HG03342 (cell line): ENCODE results near the gene TPSG1.
"Not testable (repeated sequence)": the region's sequence is repeated elsewhere in the genome, so short reads cannot be mapped to it uniquely, and the experiment has no call there.

Source experiments
- ATAC-seq: cut with Tn5 transposase; IDR thresholded peaks from one replicate; pipeline ENCODE4 v1.9.1; 2021; ENCODE audit warnings: mild to moderate bottlenecking, moderate library complexity; ENCODE audit not compliant: unreplicated experiment

The TPSG1 gene

GRCh38 chr16:1225051-1225451 lies at the start of gene TPSG1:
TPSG1 (minus strand) TSS chr16:1225268; CDS start chr16:1225252, 16 bp downstream.
- no peak for ATAC-seq

DNA sequence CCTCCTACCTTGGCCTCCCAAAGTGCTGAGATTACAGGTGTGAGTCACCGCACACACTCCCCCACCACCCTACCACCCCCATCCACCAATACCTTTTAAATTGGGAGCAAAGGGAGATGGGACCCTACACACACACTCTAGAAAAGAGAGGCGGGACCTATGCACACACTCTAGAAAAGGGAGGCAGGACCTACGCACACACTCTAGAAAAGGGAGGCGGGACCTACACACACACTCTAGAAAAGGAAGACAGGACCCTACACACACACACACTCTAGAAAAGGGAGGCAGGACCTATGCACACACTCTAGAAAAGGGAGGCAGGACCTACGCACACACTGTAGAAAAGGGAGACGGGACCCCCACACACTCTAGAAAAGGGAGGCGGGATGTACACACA lies 49.7 kb upstream of the TPSG1 start:
- ATAC-seq, result no peak

DNA sequence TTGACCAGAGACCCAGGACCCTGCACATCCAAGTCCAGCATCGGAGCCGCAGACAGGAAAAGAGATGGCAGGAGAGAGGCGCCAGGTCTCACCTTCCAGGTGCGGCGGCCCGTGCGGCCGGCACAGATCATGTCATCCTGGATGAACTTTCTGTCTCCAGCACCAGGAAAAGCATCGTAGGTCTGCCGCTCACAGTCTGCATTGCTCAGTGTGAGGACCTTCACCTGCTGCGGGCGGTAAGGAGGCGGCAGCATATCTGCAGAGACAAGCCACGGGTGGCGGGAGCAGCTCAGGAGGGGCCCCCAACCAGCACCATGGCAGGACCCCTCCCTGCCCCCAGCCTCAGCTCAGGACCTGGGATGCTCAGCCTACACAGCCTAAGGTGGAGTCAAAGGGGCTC lies 48.7 kb upstream of the TPSG1 start:
- ATAC-seq, result no peak

DNA sequence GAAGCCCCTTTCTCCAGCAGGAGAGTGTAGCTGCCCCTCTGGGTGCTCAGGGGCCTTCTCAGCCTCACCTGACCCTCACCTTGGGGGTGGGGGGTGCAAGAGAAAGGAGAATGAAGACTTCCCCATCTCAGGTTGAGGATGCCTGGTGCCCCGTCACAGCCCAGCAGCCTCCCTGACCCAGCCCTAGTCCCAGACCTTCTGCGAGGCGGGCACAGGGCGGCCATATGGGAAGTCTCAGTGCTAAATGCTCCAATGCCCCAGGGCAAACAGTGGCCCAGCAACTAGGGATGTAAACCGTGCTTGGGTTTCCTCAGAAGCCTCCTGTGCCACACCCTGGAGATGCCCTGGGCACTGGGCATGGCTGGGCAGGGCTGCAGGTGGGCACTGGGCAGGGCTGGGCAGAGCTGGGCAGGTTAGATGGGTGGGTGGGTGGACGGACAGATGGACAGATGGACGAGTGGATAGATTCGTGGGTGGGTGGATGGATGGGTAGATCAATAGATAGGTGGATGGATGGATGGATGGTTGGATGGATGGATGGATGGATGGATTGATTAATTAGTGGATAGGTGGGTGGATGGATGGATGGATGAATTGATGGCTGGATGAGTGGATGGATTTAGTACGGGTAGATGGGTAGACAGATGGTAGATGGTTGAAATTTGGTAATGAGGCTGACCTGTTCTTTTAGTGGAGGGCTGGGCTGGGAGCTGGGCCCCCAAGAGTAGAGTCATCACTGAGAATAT lies 47.6 kb upstream of the TPSG1 start:
- ATAC-seq, result no peak

- ATAC-seq, result not testable (repeated sequence)
These were observed 46.8 kb upstream of the TPSG1 start for GRCh38 chr16:1271724-1272413.

DNA sequence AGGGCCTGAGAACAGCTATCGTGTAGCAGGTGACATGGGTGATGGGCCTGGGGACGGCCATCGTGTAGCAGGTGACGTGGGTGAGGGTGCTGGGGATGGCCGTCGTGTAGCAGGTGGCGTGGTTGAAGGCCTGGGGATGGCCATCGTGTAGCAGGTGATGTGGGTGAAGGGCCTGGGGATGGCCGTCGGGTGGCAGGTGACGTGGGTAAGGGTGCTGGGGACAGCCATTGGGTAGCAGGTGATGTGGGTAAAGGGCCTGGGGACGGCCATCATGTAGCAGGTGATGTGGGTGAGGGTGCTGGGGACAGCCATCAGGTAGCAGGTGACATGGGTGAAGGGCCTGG lies 46.3 kb upstream of the TPSG1 start:
- ATAC-seq, result no peak

DNA sequence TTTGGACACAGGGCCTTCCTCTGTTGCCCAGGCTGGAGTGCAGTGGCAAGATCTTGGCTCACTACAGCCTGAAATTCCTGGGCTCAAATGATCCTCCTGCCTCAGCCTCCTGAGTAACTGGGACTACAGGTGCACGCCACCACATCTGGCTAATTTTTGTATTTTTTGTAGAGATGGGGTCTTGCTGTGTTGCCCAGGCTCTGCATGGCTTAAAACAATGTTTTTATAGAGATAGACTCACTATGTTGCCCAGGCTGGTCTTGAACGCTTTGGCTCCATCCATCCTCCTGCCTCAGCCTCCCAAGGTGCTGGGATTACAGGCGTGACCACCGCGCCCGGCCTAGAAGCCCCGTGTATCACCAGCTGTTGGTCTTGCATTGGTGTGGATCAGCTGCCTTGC lies 44.4 kb upstream of the TPSG1 start:
- ATAC-seq, result not testable (repeated sequence)

DNA sequence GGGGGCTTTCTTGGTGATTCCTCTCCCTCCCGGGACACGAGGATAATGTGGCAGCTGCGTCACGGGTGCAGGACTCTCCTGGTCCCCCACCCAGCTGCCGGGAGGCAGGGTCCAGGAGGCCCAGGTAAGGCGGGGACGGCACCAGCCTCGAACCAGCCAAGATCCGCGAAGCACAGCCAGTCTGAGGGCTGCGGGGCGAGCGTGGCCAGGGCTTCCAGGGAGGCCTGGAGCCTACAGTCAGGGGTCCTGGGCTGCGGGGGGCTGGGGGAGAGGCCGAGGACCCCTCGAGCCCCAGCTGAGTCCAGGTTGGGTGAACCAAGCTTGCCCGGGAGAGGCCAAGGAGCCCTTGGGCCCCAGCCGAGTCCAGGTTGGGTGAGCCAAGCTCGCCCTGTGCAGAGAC lies 40.8 kb upstream of the TPSG1 start:
- no peak for ATAC-seq

- ATAC-seq, result no peak
These were observed 40.1 kb upstream of the TPSG1 start for GRCh38 chr16:1265090-1265630.

- ATAC-seq, result no peak
These were observed 39.4 kb upstream of the TPSG1 start for GRCh38 chr16:1264345-1265089.

- ATAC-seq, result no peak
These were observed 38.7 kb upstream of the TPSG1 start for GRCh38 chr16:1263591-1264344.

GRCh38 chr16:1262846-1263221 lies 37.8 kb upstream of the TPSG1 start:
- ATAC-seq, result no peak

DNA sequence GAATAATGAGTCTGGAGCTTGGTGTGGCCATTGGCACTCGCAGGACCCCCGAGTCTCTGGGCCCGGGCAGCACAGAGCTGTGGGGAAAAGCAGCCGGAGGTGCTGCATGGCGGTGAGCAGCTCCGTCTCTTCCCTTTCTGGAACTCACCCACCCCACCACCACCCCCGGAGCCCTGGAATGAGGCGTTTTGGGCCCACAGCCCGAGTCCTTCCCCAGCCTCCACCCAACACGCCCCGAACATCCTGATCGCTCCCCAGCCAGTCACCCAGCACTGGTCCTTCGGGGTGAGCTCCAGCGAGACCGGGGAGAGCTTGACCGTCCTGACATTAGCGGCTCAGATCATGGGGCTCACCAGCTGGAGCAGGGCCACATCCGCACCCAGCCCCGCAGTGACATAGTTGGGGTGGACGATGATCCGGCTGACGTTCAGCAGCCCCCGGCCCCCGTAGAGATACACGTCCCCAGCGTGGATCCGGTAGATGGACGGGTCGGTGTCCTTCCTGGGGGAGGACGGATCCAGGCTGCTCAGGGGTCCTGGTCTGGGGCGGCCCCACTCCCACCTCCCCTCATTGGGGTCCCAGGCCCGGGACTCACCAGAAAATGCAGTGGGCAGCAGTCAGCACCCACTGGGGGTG lies 37.3 kb upstream of the TPSG1 start:
- no peak for ATAC-seq

GRCh38 chr16:1261131-1261892 lies 36.2 kb upstream of the TPSG1 start:
- no peak for ATAC-seq

GRCh38 chr16:1260101-1260680 lies 35.1 kb upstream of the TPSG1 start:
- ATAC-seq, result no peak

GRCh38 chr16:1259760-1260068 lies 34.6 kb upstream of the TPSG1 start:
- no peak for ATAC-seq

DNA sequence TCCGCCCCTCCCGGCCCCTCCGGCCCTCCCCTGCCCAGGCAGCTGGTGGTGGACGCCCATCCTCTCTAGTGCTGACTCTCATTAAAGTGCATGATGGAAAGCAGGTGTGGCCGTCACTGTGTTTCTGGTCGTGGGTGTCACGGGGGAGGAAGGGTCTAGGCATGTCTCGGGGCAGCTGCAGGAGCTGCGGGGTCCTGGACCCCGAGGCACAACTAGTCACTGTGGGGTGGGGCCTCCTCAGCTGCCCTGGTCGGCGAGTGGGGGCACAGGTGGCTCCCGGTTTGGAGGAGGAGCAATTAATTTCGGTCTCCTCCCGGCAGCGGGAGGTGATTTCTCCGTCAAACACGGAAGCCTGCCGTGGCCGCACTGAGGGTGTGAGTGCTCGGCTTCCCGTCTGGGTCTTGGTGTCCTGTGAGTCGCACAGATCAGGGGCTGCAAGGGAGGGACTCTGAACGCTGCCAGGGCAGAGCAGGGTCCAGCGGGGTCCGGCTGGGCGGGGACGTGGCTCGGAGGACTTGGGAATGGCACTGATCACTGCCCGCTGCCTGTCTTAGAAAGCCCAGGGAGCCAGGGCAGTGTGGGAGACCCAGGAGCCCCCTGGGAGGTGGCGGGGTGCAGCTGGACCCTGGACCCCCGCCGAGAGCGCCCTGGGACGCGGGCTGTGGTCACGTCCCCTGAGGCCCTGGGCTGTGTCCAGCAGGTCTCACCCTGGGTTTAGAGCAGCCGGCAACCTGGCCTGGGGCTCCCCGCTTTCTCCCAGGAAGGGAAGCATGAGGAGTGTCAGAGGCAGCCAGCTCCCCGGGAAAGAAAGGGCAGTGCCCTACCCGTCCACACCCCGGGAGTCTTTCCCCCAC lies 34.1 kb upstream of the TPSG1 start:
- ATAC-seq, result no peak

DNA sequence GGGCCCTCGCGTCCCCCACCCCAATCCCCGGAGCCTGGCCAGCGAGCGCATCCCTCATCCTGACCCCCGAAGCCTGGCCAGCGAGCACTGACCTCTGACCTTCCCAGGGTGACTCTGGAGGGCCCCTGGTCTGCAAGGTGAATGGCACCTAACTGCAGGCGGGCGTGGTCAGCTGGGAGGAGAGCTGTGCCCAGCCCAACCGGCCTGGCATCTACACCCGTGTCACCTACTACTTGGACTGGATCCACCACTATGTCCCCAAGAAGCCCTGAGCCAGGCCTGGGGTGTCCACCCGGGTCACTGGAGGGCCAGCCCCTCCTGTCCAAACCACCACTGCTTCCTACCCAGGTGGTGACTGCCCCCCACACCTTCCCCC lies 33.1 kb upstream of the TPSG1 start:
- no peak for ATAC-seq
